Stimulated activated CD4-positive, alpha-beta T cell treated with anti-CD3 and anti-CD28 coated beads, Interleukin-1b, Interleukin-23, amount 100 ng/mL, for 48 hours (primary cell): Measurements from ENCODE around the gene PAF1.

Source experiments
- DNase-seq: peaks from one replicate; pipeline ENCODE4 v3.0.0-alpha.2; 2020

PAF1 gene

GRCh38 chr19:39405261-39405957 lies 14.5 kb upstream of the PAF1 start:
- DNase-seq: no peak

DNA sequence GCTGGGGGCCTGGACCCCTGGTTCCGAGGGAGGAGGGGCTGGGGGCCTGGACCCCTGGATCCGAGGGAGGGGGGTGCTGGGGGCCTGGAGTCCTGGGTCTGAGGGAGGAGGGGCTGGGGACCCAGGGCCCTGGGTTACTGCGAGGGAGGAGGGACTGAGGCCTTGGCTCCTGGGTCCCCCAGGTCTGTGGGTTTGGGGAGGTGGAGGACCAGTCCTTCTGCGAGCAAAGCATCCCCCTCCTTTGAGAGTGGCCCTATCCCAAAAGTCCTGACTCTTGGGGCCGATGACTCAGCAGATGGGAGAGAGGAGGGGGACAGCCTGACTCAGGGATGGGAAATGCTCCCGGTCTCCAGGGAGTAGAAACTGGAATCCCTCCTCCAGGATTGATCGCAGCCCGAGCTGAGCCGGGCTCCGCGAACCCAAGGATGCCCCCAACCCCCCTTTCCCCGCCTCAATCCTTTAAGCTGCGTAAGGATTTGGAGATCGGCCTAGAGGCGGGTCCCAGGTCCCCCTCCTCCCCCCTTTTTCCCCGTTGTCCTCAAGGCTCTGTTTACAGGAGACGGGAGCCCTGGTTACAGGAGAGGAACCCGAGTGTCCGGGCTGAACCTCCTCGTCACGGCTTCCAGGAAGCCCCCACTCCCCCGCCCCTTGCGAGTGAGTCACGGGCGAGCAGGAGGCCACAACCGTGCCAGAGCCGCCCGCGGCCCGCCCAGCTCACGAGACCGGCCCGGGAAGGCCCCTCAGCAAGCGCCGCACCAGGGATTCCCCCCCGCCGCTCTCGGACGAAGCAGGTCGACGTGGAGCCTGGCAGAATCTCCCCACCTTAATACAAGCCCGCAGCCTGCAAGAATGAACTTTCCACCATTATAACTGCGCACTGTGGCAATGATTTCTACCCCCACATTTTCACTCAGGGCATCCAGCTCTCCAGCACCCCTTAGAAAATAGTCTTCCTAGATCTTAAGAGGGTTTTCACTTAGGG lies 12.7 kb upstream of the PAF1 start:
- DNase-seq: peak; percentile 95

GRCh38 chr19:39402346-39403300 lies 11.7 kb upstream of the PAF1 start:
- peak; percentile 86 for DNase-seq

DNA sequence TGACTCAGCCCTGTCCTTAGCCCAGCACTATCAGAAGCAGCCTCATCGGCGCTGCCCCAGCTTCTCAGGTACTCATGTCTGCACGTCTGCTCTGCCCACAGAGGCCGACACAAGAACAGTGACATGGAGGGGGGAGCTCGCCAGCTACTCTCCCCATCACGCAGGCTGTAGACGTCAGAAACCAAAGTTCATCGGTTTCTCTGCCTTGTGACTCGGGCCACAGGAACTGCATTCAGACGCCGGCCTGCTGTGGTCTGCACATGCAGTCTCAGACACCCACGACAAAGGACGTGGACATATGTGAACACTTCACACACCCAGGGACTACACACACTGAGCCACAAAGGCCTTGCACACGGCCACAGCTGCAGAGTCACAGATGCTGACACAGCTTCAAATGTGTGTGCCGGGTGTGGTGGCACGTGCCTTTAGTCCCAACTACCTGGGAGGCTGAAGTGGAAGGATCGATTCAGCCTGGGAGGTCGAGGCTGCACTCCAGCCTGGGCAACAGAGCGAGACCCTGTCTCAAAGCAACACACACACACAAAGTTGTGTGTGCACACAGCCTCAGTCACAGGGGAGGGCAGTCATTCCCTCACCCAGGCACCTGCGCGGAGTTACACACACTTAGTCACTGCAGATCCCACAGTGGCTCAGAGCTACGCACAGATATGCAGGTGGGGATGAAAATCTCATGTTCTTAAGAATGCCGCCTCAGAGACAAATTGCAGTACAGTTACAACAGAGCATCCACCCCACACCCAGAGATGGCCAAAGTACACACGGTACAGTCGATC lies 10.8 kb upstream of the PAF1 start:
- peak; percentile 89 for DNase-seq

DNA sequence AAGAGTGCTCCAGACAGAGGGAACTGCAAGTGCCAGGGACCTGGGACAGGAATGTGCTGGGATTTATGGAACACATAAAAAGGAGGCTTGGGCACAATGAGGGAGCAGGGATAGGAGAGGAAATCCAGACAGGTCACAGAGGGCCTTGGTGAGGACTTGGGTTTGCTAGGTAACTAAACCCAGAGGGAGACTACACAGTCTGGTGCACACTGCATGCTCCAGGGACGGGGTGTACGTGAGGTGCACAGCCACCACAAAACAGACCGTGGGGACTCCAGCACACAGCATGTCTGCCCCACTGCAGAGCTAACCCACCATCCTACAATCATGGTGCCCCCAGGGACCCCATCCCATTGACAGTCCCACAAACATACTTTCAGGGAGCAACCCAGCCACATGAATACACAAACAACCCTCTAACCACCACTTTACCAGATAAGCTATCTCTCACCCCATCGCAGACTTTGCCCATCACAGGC lies 10.2 kb upstream of the PAF1 start:
- DNase-seq: no peak

DNA sequence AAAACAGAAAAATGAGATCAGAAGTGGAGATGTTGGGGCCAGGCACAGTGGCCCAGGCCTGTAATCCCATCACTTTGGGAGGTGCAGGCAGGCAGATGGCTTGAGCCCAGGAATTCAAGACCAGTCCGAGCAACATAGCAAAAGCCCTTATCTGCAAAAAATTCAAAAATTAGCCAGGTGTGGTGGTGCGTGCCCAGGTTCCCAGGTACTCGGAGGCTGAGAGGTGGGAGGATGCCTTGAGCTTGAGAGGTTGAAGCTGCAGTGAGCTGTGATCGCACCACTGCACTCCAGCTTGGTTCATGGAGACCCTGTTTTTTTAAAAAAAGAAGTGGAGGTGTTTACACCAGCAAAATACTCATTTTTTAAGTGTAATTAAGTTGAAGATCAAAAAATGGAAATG lies 9.2 kb upstream of the PAF1 start:
- DNase-seq: no peak

DNA sequence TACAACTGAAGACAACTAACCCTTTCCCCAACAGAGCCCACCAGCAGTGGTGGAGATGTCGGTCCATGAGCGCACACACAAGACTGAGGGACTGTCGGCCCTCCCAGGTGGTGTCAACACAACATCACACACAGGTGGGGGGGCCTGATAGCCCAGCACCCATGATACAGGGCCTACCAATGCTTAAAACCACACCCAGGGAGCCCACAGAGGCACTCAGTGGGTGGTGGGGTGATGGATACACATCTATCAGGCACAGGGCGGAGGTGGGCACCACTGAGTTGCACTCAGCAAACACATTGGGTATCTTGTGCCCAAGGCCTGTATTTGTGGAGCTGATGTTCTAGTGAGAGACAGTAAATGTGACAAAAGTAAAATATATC lies 8.8 kb upstream of the PAF1 start:
- no peak for DNase-seq

- peak; percentile 57 for DNase-seq
These were observed 7.5 kb upstream of the PAF1 start for GRCh38 chr19:39398297-39398864.

- peak; percentile 93 for DNase-seq
These were observed 6.7 kb upstream of the PAF1 start for GRCh38 chr19:39397360-39398296.

DNA sequence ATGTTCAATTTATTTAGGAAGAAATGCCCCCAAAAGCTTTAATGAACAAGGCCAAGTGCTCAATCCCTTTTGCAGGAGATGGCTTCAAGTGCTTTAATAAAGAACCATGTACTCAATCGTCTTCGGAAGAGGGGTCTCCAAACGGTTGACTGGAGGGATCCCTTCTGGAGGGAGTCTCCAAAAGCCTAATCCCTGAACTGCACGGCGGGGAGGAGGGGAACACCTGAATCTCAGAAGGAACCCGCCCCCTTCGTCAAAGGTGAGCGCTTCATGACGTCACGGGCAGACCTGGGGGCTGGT lies 505 bp downstream of the PAF1 start:
- peak; percentile 82 for DNase-seq

DNA sequence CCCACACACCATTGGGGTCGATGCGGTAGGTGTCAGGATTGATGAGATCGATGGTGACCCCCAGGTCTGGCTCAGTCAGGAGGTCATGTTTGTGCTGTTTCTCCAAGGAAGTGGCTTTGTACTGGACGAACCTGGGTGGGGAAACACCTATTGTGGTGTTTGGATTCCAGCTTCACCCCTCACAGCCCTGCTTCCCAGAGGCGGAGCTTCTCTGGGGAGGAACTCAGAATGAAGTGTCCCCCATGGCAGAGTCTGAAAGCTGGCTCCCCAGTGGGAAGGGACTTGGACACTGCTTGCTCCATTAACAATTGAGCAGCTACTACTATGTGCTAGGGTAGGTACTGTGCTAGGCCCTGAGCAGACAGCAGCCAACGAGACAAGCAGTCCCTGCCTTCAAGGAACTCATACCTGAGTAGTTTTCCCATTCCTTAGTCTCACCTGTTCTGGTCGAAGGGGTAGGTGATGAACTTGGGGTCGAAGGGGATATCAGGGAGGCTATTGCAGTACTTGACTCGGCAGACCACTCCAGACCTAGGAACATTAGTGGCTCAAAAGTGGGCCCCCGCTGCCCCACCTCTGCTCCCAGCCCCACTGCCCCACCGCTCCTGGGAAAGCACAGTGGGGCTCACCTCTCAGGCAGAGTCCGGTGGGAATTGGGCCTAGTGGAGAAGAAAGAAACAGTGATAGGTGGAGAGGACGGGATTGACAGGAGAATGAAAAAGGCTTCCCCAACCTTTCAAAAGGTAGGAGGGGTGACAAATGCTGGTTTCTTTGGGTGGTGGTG lies 1.1 kb downstream of the PAF1 start:
- no peak for DNase-seq

DNA sequence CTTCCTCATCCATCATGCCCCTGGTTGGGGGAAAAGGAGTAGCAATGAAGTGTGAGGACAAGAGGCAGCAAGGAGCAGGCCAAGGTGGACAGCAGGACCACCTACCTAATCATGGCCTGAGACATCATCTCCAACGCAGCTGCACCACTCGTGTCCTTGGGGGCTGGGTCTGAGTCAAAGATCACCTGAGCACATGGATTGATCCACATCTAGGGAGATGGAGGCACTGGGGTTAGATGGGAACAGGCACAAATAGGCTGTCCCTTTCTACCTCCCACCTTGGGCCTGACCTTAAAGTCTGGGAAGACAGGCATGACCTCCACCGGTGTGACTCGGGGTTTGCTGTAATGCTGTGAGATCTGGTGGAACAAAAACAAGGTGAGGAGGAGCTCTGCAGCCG lies 2.2 kb downstream of the PAF1 start:
- DNase-seq: no peak

- no peak for DNase-seq
These were observed 4.3 kb downstream of the PAF1 start for GRCh38 chr19:39386557-39386956.

- DNase-seq: no peak
These were observed 5.1 kb downstream of the PAF1 start for GRCh38 chr19:39385629-39386411.

DNA sequence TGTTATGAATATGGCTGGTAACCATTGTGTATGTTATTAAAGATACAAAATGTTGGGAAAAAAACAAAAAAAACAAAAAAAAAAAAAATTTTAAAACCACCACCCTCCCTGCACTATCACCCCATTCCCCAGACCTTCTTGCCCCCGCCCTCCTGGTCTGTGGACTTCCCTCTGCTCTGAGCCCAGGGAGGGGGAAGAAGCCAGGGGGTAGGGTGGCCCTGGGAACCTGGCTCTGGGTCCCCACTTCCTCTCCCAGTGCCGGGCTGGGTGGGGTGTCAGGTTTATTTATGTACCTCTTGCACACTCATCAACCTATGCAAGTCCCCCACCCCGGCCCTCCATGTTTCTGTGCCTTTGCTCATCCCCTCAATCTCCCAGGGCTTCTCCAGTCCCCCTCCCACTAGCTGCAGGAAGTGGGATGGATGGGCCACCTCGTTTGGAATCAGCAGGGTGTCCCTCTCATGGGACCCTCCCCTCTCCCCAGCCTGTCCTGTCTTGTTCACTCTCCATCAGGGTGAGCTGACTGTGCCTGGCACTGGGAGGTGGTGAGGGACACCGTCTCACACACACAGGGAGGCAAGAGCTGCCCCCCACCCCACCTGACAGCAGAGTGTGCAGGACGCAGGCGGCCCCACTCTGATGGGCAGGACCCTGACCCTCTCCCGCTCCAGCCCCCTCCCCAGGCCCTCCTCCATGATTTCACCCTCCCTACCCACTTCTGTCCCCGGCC lies 5.9 kb downstream of the PAF1 start:
- DNase-seq: no peak

DNA sequence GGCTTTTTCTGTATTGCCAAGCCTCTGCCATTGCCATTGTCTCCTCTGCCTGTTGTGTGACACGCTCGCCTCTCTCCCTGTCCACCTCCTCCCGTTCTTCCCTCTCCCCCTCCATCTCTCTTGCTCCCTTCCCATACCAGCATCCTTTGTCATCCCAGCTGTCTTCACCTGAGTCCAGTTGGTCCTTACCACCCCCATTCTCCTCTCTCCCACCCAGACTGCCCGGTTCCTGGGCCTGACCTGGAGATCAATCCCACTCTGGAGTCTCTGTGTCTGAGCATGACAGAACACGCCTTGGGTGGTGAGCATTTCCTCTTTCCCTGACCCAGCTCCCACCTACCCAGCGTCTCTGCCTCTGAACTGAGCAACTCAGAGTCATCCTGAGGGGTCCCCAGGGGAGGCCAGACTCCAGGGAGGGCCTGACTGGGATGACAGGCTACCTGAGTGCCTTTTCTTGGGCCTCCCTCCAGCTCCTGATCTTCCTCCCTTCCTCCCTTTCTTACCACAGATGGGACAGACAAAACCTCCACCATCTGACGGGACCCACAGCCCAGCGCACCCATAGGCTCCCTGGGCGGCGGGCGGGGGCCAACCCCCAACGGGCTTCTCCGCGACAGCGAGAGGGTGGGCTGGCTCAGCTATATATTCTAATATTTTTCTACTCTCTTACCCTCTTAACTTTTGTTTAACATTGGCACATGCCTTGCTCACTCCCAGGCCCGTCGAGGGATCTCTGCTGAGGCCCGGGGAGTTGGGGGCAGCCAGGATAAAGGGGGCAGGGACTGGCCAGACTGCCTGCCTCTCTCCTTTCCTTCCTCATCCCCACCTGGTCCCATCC lies 7.7 kb downstream of the PAF1 start:
- DNase-seq: no peak

DNA sequence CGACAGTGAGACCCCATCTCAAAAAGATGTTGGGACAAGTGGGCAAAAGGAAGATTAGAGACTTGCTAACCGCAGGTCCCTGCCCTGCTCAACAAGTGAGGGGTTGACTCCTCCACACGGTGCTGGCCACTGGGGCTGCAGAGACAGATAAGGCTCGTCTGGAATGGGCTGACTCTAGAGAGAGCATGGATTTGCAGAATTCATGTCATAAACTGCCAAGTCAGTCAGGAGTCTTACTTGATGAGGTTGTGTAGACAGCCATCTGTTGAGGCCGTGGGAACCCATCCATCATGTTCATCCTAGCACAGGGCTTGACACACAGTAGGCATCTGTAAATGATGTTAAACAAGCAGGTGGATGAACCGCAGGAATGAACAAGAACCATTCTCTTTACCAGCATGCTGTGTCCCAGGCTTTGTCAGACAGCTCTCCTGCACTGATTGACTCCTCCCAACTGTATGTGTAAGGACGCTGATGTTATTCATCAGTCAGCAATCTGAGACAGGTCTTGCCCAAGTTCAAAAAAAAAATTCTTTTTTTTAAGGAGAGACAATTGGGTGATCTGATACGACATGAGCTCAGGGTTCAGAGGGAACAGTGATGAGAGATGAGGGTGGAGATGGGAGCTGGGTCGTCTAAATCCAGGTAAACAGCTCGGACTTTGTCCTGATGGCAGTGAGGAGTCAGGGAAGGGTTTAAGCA lies 8.8 kb downstream of the PAF1 start:
- DNase-seq: no peak
